ENCODE results near the gene CBX7.

Gene CBX7

DNA sequence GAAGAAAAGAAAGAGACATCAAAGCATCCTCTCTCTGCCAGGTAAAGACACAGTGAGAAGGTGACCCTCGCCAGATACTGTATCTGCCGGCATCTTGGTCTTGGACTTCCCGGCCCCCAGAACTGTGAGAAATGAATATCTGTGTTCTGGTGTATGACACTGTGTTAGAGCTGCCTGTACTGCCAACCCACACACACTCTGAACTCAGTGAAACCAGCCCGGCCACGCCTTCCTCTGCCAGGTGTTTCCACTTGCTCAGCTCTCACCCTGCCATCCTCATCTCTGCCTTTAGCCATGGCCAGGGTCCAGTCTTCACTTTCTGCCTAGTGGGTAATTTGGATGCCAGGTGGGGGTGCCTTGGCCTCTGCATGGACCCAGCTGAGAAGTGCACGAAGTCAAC lies 24.0 kb downstream of the CBX7 start:
- in situ Hi-C loops (cut with MboI; ENCODE audit: low sequenced_read_pairs) = loop anchor here (10.0 kb wide), 1 partner anchor 124 kb away; no protein-coding TSS in a partner anchor

DNA sequence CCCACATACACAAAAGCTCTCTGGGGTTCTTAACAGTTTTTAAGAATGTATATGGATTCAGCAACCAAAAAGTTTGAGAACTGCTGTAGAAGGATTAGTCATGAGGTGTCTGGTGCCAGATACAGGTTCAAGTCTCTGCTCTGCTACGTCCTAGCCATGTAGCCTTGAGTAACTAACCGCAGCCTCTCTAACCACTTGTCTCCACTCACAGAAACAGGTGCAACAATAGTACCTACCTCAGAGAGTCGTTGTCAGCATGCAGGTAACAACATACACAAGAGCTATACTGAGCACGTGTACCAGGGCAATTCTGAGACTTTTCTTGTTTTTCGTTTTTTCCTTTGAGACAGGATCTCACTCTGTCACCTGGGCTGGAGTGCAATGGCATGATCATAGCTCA lies 26.9 kb downstream of the CBX7 start:
- in situ Hi-C loops (cut with MboI; ENCODE audit: low sequenced_read_pairs) = loop anchor here (10.0 kb wide), 1 partner anchor 121 kb away; no protein-coding TSS in a partner anchor

DNA sequence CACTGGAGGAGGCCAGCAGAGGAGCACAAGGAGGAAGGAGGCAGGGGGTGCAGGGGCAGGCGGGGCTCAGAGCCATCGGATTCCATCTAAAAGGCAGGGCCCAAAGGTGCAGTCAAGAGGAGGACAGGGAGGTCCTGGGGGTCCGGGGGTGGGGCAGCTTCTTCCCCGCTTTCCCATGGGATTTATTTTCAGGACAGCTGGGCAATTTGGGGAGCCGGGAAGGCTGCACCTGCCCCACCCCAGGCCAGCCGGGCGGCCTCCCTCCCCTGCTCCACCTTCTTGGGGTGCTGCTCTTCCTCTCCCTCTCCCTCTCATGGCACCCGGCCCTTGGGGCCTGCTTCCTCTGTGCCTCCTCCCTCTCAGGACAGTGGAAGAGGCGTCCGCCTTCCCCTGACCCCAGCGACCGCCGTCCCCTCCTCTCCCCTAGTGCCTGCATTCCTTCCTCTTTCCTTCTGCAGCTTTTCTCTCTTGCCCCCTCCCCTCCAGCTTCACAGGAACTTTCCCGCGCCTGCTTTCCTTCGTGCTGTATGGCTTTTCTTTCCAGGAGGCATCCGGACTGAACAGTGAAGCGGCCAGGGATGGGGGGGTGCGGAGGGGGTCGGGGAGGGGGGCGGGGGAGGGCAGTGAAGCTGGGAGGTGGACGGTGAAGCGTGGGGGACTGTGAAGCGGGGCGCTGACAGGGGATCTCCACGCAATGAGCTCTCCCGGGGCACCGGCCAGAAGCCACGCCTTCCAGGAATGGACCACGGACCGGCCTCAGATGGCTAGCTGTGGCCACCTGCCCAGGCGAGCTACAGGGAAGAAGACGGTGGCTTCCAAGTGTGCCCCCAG lies 28.5 kb downstream of the CBX7 start:
- in situ Hi-C loops (cut with MboI; ENCODE audit: low sequenced_read_pairs) = loop anchor here (10.0 to 25.0 kb wide), 2 partner anchors 119 to 262 kb away; partner anchors contain the start of gene CBX6

DNA sequence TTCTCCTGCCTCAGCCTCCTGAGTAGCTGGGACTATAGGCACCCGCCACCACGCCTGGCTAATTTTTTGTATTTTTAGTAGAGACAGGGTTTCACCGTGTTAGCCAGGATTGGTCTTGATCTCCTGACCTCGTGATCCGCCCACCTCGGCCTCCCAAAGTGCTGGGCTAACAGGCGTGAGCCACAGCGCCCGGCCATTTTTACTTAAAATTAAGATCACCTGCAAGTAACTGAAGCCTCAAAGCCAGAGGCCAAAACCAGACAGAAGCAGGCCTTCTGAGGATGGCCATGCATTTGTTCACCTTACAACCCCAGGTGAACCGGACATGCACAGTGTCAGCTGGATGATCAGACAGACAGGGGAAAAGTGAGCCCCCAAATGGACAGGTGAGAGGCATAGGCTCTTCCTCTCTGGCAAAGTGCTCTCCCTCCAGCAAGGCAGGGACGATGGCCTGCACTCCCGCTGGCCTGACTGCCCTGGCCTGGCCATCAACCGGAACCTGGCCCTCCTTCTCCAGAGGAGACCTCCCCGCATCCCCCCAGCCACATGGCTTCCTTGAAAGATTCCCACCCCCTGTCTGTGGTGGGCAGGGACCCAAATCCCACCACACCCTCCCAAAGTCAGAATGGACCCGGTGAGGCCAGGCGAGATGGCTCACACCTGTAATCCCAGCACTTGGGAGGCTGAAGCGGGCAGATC lies 29.6 kb downstream of the CBX7 start:
- in situ Hi-C loops (cut with MboI; ENCODE audit: low sequenced_read_pairs) = loop anchor here (10.0 to 25.0 kb wide), 2 partner anchors 118 to 261 kb away; partner anchors contain the start of gene CBX6

DNA sequence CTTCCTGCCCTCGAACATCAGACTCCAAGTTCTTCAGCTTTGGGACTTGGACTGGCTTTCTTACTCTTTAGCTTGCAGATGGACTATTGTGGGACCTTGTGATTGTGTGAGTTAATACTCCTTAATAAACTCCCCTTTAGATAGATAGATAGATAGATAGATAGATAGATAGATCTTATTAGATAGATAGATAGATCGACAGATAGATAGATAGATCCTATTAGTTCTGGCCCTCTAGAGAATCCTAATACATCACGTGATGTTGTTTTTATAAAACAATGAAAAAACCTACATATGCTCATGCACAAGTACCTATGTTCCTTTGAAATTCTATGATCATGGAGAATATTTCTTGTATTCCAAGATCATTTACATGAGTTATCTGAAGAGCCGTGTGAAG lies 31.5 kb downstream of the CBX7 start:
- in situ Hi-C loops (cut with MboI; ENCODE audit: low sequenced_read_pairs) = loop anchor here (10.0 to 25.0 kb wide), 2 partner anchors 116 to 259 kb away; partner anchors contain the start of gene CBX6

DNA sequence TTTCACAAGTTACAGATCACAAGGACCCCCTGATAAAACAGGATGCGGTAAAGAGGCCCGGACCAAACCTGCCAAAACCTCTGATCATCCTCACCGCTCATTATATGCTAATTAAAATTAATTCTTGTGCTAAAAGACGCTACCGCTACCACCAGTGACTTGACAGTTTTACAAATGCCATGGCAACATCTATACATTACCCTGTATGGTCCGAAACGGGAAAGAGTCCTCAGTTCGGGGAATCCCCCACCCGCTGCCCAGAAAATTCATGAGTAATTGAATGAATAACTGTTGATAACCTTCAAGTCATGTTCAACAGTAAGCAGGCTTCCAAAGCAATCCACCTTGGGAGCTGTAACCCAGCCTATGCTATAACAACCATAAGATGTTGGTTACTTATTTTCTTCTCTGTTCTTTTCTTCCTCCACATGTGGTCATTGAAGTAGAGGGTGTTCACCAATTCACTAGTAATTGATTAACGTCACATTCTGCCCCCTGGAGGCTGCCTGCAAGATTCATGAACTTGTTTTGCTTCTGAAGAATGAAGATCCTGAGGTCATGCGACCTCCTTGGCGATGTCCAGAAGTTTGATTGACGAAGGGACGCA lies 34.8 kb downstream of the CBX7 start:
- in situ Hi-C loops (cut with MboI; ENCODE audit: low sequenced_read_pairs) = loop anchor here (25.0 kb wide), 1 partner anchor 255 kb away; the partner anchor contains the start of gene CBX6

DNA sequence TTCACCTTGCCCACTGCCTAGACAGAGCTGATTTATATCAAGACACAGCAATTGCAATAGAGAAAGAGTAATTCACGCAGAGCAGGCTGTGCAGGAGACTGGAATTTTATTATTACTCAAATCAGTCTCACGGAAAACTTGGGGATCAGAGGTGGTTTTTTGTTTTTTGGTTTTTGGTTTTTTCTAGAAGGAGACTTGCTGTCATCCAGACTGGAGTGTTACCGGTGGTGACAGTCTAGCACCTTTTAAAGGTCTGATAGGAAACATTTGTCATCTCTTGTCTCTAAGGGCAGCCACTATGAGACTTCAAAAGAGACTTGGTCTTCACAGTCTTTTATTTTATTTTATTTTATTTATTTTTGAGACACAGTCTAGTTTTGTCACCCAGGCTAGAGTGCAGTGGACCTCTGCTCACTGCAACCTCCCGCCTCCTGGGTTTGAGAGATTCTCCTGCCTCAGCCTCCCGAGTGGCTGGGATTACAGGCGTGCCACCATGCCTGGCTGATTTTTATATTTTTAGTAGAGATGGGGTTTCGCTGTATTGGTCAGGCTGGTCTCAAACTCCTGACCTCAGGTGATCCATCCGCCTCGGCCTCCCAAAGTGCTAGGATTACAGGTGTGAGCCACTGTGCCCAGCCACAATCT lies 36.4 kb downstream of the CBX7 start:
- in situ Hi-C loops (cut with MboI; ENCODE audit: low sequenced_read_pairs) = loop anchor here (25.0 kb wide), 1 partner anchor 254 kb away; the partner anchor contains the start of gene CBX6

DNA sequence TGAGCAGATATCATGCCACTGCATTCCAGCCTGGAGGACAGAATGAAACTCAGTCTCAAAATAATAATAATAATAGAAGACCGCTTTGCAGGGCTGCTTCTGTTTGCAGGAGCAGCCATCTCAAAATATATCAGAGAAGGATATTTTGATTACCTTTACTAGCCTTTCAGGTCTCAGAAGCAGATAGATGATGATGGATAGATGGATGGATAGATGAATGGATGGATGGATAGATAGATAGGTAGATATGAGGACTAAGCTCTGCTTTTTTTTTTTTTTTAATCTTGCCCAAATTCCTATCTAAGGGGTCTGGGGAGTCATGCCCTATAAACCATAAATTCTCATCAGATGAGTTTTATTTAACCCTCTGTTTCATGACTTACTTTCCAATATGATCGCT lies 36.9 kb downstream of the CBX7 start:
- in situ Hi-C loops (cut with MboI; ENCODE audit: low sequenced_read_pairs) = loop anchor here (25.0 kb wide), 1 partner anchor 253 kb away; the partner anchor contains the start of gene CBX6

DNA sequence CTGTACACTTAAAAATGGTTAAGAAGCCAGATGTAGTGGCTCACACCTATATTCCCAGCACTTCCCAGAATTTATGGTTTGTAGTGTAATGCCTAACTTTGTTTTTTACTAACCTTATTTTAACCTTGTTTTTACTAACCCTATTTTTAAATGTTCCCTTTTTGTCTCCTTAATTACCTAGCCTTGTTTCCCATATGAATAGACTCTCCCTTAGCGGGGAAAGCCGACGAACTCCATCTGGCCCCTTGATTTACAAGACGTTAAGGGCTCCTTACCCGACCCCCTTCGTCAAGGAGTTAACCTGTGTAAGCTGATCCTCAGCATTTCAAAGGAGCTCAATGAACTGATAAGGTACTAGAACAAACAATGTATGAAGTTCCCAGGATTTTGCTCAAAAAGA lies 38.4 kb downstream of the CBX7 start:
- in situ Hi-C loops (cut with MboI; ENCODE audit: low sequenced_read_pairs) = loop anchor here (25.0 kb wide), 1 partner anchor 252 kb away; the partner anchor contains the start of gene CBX6

DNA sequence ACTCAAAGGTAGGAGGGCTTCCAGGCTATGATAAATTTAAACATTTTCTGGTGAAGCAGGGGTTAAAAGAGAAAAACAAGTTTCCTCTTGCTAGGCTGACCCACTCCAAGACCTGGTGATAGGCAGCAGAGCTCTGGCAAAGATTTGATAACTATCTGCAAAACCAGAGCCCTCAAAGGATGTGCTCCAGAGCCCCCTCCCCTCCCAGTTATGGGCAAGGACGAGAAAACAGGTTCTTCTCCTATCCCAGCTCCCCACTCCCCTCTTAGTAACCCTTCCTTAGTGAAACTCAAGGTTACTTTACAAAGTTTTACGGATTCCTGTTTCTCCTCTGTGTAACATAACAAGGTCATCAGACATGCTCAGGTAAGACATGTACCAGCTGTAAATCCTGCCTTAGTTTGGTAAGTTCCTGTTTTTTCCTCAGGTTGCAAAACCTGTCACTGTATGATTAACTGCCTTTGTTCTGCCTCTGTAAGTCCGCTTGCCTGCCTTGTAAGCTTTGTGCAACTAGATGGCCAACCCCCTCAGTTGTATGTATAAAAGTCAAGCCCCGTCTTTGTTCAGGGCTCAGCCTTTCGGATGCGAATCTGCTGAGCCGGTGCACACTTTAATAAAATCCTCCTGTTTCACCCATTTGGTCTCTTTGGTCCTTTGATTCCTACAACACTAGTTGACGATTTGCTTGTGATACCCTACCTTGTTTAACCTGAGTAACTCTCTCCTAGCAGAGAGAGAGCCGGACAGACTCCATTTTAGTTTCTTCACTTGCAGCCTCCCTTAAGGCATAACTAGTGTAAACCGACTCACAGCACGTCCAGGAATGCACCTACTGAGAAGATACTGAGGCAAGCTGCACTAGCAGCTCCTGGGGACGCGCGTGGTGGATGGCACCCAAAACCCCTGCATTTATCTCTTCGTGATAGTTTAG lies 41.6 kb downstream of the CBX7 start:
- in situ Hi-C loops (cut with MboI; ENCODE audit: low sequenced_read_pairs) = loop anchor here (25.0 kb wide), 1 partner anchor 249 kb away; the partner anchor contains the start of gene CBX6

DNA sequence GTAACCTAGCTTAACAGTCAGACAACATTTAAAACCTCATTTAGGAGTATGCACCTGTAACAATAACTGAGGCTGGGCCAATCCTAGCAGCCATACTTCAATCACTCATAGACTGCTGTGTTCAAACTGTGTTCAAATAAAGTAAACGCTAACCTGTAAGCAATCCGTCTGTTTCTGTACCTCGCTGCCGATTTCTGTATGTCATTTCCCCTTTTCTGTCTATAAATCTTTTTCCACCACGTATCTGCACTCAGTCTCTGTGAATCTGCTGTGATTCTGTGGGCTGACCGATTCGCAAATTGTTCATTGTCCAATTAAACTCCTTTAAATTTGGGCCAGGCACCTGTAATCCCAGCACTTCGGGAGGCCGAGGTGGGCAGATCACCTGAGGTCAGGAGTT lies 43.1 kb downstream of the CBX7 start:
- in situ Hi-C loops (cut with MboI; ENCODE audit: low sequenced_read_pairs) = loop anchor here (25.0 kb wide), 1 partner anchor 247 kb away; the partner anchor contains the start of gene CBX6

DNA sequence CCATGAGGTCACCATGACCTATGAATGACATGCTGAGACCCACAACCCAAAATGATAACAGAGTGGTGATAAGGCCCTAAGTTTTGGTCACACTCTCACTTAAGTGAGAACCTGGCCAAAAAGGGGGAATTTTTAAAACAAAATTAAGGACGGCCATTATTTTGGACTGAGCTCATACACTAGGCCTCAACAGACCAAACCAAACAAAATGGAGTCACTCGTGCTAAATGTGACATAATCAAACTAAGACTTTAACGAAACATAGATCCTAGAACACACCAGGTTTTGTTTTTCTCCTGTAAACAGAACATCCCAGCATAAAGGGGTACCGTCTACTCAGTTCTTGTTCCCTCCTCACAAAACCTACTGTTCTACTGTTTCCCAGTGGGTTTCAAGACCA lies 44.0 kb downstream of the CBX7 start:
- in situ Hi-C loops (cut with MboI; ENCODE audit: low sequenced_read_pairs) = loop anchor here (25.0 kb wide), 1 partner anchor 246 kb away; the partner anchor contains the start of gene CBX6

DNA sequence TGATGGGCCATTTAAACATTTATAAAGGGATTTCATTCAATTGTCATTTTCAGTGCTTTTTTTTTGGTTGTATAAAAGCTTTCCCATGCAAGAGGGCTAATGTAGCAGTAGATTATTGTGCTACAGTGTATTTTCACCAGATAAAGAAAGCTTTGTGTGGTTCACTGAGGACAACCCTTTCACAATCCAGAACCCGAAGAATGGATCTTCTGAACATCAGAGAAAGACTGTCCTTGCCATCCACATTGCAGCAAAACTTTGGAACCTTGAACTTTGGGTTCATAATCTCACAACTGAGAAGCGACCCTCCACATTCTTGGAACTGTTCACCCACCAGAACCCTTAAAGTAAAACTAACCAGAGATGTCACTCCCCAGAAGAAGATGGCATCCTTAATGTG lies 46.2 kb downstream of the CBX7 start:
- in situ Hi-C loops (cut with MboI; ENCODE audit: low sequenced_read_pairs) = loop anchor here (25.0 kb wide), 1 partner anchor 244 kb away; the partner anchor contains the start of gene CBX6

DNA sequence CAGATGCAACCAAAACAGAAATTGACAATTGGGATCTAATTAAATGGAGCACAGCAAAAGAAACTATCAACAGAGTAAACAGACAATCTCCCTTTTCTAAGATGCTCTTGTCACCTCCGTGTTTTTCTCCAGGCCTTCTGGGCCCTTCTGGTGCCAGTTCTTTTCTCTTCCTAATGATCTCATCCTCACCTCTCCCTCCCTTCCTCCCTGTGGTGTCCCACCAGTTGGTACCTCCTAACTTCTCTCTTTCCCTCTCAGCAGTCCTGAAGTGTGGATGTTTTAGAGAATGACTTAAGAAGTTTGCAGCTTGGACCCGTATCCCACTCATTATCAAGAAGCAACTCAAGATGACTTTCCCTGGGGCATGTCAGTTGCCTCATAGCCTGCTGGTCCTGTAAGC lies 49.0 kb downstream of the CBX7 start:
- in situ Hi-C loops (cut with MboI; ENCODE audit: low sequenced_read_pairs) = loop anchor here (25.0 kb wide), 1 partner anchor 241 kb away; the partner anchor contains the start of gene CBX6

DNA sequence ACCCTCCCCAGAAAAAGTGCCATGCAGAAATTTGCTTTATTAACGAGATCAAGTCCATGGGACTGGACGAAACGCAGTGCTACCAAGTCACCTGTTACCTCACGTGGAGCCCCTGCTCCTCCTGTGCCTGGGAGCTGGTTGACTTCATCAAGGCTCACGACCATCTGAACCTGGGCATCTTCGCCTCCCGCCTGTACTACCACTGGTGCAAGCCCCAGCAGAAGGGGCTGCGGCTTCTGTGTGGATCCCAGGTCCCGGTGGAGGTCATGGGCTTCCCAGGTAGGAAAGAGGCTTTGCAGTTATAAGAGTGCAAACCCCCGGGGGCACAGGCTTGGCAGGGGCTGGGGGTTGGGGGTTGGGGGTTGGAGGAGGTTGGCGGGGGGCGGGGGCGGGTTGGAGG lies 51.3 kb downstream of the CBX7 start:
- in situ Hi-C loops (cut with MboI; ENCODE audit: low sequenced_read_pairs) = loop anchor here (25.0 kb wide), 1 partner anchor 239 kb away; the partner anchor contains the start of gene CBX6

DNA sequence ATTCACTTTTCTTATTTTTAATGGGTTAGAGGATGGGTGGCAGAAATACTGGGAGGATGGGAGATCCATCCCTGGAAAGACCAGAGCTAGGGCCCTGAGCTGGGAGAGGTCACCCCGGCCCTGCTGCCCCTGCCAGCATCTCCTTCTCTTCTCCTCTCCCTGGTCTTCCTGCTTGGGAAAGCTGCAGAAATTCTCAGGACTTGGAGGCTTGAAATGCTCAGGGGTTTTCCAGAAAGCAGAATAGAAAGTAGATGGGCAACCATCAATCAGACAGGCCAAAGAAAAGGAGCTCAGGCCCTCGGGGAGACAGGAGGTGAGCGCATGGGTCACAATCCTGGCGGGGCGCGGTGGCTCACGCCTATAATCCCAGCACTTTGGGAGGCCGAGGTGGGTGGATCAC lies 53.9 kb downstream of the CBX7 start:
- in situ Hi-C loops (cut with MboI; ENCODE audit: low sequenced_read_pairs) = no loop called here

DNA sequence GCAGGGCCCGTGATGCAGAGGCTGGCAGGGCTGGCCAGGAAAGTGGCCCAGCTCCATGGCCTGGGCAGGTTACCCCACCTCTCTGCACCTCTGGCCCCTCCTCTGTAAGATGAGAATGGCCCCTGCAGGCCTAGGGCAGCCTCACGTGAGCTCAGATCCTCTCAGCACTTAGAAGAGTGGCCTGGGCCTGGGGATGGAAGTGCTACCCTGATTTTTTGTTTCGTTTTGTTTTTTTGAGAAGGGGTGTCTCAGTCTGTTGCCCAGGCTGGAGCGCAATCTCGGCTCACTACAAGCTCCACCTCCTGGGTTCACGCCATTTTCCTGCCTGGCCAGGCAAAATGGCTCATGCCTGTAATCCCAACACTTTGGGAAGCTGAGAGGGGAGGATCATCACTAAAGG lies 54.5 kb downstream of the CBX7 start:
- in situ Hi-C loops (cut with MboI; ENCODE audit: low sequenced_read_pairs) = no loop called here

DNA sequence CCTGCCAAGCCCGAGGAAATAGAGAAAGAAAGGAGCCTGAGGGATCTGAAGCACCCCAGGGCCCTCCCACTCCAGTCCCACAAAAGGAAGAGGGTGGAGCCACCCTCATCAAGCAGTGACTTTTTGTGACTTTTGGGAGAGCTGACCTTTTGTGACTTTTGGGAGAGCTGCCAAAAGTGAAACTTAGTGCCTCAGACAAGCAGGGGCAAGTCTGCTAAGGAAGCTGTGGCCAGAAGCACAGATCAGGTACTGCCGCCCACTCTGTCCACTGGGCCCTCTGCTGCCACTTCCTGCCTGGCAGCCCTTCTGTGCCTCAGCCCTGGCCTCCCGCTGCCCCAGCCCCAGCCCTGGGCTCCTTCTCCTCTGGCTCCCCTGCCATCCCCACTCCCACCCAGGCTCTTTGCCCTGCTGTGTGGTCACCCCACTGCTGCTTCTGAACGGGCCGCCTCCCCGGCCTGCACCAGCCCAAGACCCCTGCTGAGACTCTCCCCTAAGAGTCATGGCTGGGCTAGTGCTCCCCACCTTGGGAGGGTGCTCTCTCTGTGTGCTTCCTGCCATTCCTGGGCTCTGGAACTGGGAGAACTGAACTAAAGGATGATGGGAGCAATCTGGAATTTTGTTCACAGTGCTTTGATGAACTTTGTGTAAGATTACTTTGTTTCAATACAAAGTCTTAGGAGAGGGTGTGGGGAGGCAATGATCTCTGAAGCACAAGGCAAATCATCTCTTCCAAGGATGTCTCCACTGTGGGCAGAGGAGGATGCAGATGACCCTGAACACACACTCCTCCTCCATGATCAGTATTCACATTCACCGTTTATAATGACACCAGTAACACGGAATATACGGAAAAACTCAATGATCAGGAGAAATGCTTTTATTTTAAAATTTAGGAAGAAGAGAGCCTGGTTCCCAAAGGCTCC lies 55.1 kb downstream of the CBX7 start, which contains the start of gene APOBEC3H:
TSS of gene APOBEC3H (plus strand) at position 147 of the 923 bp plus-strand sequence. CDS start 3,035 bp downstream, outside the sequence.
- in situ Hi-C loops (cut with MboI; ENCODE audit: low sequenced_read_pairs) = no loop called here

All from HL-60/S4 treated with retinoic acid at 250 ng/mL for 4 days and 3 days (cell line).